GM18873 (cell line): ENCODE measurements around the gene C9orf40.
A peak's percentile ranks its signal among the peaks of the same experiment; 100 is the strongest.

Experiments used
- ATAC-seq: cut with Tn5 transposase; IDR thresholded peaks from one replicate; pipeline ENCODE4 v1.9.1; 2021; ENCODE audit warnings: mild to moderate bottlenecking, moderate library complexity, moderate number of reproducible peaks; ENCODE audit not compliant: unreplicated experiment, low FRiP score

C9orf40 gene, protein sequence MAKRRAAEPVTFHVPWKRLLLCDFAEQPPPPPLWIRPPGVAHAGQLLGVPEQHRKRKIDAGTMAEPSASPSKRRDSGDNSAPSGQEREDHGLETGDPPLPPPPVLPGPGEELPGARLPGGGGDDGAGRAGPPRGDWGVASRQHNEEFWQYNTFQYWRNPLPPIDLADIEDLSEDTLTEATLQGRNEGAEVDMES

GRCh38 chr9:74952201-74953151, at the start of gene C9orf40:
Gene C9orf40, minus strand, starts transcription at chr9:74952912. Its CDS starts 301 bp downstream, at chr9:74952611.
- peak; percentile 81 for ATAC-seq

DNA sequence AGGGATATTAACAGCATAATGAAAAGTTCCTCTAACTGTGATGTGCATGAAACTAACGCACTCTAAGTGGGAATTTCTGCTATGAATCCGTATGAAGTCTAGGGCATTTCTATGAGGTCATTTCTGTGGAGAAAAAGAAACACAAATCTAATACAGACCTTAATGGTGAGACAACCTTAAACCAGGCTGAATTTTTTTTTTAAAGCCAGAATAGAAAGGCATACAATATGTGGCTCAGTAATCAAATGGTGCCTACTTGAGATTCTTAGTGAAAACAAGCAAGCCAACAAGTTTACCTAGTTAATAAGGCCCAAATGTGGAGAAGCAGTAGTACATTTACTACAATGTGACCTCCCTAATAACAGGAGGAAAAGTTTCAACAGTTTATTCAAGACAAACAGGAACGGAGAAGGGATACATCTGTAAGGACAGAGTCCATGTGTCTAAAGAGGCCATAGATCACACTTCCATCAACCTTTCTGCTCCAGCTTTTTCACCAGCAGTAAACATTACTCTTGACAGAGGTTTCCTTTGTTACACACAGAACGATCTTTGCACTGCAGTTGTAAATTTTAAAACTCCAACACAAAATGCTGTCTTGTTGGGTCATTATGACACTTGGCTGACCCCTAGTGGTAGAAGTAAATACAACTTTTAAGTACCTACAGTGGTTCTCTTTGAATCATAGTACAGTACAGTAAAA, 49.2 kb upstream of the C9orf40 start:
- peak; percentile 80 for ATAC-seq

- ATAC-seq, result no peak
These were observed 48.1 kb upstream of the C9orf40 start for GRCh38 chr9:75000835-75001234.

DNA sequence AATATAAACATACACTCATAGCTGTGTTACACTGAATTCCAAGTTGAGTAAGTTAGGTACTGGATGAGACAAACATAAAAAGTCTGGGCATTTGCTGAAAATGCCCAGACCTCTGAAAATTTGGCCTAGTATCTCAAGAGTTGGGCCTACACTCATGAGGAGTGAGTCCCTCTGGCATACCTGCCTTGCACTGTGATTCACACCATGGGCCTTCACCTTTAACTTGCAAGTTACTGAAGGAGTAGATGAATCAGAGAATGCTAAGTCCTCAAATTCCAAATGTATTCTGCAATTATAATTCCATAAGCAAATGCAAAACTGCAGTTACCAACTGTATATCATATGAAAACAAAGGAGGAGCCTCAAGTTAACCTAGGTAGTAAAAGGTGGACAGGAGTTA, 32.3 kb upstream of the C9orf40 start:
- no peak for ATAC-seq

DNA sequence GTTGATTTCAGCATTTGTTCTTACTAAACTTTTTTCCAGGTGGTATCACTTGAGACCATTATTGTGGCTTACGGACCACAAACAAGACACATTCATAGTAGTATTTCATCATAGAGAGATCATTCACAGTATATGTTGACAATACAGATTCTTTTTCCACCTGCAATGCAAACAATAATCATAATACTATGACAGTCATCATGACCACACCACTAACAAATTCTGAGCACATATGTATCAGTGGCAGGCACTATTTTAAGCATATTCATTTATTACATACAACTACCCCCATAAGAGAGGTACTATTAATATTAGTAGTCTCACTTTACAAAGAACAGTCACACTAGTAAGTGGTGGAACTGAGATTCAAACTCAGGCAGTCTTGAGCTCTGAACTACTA, 31.0 kb upstream of the C9orf40 start:
- ATAC-seq, result no peak

GRCh38 chr9:74979844-74980243, 27.1 kb upstream of the C9orf40 start:
- ATAC-seq, result no peak

DNA sequence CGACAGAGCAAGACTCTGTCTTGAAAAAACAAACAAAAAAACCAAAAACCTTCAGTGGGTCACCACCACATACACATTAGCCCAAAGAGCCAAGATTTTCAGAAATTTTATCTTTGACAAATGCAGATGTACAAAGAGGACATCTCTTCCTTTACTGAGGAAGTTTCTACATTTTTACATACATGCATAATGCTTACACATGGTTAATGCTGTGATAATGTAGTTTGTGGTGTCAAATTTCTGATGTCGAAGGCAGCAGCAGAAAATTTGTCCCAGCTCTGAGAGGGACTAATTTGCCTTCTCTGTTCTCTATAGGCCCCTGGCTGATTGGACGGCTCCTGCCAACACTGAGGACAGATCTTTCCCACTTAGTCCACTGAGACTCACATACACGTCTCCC, 24.6 kb upstream of the C9orf40 start:
- ATAC-seq, result no peak

DNA sequence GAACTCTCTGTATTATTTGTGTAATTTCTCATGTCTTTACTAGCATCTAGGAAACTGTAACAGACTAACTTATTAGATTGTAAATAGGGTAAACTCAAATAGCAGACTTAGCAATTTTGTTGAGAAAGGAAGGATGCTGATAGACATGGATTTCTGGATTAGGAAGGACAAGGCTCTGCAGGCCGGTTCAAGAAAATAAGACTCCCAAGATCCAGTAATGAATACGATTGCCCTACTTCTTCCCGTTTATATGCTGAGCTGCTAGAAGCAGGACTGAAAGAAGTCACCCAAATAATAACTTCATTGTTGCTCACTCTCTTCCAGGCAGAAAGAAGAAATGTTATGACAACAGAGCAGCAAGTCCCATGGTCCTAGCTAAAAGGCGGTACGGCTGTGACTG, 22.8 kb upstream of the C9orf40 start:
- ATAC-seq, result no peak

GRCh38 chr9:74974558-74974957, 21.8 kb upstream of the C9orf40 start:
- ATAC-seq, result no peak

DNA sequence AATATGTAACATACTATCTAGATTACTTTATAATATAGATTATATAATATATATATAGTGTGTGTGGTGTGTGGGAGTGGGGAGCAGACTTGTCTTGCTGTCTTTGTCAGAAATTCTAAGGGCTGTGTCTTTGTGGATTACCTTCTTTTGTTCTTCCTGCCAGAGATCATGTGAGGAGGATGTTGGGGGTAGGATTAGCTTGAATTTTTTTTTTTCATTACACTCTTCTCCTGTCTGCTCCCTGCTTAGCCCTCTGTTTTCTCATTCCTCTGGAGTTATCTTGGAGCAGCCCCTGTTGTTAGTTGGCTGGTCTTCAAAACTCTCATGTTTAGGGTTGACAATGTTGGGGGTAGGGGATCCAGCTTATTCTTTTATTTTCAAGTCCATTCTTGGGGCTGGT, 21.0 kb upstream of the C9orf40 start:
- no peak for ATAC-seq

GRCh38 chr9:74963056-74963455, 10.3 kb upstream of the C9orf40 start:
- ATAC-seq, result no peak

DNA sequence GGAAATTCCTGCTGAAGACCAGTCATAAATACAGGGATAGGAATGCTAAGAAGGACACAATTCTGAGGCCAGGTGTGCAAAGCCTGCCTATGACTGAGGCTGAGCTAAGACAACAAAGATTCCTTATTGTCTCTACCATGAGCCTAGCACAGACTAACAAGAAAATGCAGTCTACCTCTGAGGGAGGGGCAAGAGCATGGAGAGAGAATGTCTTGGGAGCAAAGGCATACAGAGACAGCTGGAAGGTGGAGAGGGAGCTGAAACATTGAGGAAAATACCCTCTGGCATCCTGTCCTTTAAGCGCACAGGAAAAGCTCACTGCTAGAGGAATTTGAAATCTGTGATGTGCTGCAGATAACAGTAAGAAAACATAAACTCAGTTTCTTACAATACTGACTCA, 8.8 kb upstream of the C9orf40 start:
- no peak for ATAC-seq

DNA sequence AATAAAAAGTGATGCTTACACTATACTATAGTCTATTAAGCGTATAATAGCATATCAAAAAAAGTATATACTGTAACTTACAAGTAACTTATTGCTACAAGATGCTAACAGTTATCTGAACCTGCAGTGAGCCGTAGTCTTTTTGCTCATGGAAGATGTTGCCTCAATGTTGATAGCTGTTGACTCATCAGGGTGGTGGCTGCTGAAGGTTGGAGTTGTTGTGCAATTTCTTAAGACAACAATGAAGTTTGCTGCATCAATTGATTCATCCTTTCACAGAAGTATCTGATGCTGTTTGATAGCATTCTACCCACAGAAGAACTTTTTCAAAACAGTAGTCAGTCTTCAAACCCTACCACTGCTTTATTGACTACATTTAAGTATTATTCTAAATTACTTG, 7.8 kb upstream of the C9orf40 start:
- ATAC-seq, result no peak

GRCh38 chr9:74958587-74958986, 5.9 kb upstream of the C9orf40 start:
- no peak for ATAC-seq

- no peak for ATAC-seq
These were observed 581 bp upstream of the C9orf40 start for GRCh38 chr9:74953235-74953751.

DNA sequence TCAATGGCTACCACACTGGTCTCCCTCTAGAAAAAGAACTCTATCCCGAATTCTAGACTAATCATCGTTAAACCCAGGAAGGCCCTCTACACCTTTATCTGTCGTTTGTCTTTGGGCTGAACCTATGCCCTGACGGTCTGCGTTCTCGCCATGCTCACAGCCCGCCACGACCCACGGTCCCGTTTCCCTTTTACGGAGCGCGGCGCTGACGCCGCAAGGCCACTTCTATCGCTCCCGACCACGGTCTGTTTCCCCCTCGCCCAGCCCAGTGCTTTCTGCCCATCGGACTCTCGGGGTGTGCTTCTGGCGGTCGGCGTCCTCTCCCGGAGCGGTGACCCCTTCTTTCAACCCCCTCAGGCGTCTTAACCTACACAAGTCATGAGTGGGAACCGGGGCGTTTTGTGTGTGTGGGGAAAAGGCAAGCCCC, 974 bp downstream of the C9orf40 start:
- ATAC-seq, result peak; percentile 28

DNA sequence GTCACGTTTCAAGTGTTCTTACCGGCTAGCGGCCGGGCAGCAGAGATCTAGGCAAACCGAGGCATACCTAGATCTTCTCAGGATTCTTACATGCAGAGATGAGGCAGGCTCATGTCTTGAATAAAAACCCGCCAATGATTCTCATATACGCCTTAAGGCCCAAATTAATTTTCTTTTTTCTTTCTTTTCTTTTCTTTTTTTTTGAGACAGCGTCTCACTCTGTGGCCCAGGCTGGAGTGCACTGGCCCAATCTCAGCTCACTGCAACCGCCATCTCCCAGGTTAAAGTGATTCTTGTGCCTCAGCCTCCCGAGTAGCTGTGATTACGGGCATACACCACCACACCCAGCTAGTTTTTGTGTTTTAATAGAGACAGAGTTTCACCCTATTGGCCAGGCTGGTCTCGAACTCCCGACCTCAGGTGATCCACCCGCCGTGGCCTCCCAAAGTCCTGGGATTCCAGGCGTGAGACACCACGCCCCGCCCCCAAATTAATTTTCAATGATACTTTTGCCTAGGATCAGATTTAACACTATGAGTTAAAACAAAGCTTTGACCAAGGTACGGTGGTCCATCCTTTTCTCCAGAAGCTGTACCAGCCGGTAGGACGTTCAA, 1.5 kb downstream of the C9orf40 start:
- no peak for ATAC-seq

DNA sequence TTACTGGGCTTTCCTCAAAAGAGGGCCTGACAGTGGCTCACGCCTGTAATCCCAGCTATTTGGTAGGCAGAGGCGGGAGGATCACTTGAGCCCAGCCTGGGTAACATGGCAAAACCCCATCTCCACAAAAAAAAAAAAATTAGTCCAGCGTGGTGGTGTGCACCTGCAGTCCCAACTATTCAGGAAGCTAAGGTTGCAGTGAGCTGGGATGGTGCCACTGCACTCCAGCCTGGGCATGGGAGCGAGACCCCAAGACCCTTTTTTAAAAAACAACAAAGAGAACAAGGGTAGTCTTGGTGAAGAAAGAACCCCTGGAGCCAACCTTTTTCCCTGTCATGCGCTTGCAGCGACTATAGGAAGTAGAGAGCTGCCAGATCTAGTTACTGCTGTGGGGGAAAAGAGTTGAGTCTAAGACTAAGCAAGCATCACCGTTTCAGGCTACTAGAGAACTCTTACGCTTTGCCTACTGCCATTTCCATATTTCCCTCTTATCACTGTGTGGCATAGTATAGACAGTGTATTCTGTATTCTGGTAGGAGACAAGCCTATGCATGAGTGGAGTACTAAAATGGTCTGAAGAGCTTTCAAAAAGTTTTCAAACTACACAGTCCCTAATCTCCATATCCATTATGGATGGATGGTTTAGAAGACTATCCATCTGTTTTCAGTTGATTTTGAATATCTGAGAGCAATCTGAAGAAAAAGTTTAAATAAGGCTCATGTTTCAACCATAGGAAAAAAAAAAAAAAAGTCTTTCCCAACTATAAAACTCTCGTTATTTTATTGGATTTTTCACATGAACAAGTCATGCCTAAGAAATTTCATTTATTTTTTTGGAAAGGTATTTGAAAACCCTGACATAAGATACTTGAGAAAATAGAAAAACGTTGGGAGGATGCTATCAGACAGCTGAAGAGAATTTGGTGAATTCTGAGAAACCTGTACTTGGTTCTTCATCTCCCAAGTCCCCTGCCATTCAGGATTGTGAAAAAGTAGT, 2.6 kb downstream of the C9orf40 start:
- ATAC-seq, result no peak

DNA sequence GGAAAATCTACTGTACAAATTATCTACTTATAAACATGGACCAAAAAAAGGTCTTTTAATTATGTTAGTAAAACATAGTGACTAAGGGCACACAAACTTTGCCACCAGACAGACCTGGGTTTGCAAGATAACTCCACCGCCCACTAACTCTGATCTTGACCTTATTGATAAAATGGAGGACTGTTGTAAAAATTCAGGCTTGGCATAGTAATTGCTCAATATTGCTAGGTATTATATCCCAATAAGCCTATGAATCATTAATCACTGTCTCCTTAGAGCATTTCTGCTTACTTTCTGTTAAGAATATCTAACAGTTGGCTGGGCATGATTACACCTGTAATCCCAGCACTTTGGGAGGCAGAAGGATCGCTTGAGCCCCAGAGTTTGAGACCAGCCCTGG, 3.8 kb downstream of the C9orf40 start:
- no peak for ATAC-seq
